K562 (cell line): ENCODE measurements around the gene EPB41L4A. TPM values are rescaled to one million over a fixed set of nuclear protein-coding genes. Genes with fewer than 3 reads are reported as not detected.

Source experiments
- ATAC-seq: fragments of 200-7000 bp; cut with Tn5 transposase; 3 replicates; pipeline ENCODE4 v1.9.1; 2020; ENCODE audit warnings: moderate library complexity
- BruUV-seq: library from RNA; stranded (reverse); fragments of 400-500 nt; replicated peaks from 2 replicates; lab custom pipeline; 2021; lab: Mats Ljungman, UMichigan
- CTCF ChIA-PET: fragments of 300-600 bp; formaldehyde crosslinking; extraction: SDS; loops from one replicate; lab custom pipeline; 2021; ENCODE audit warnings: low intra/inter-chr PET ratio; lab: Yijun Ruan, JAX
- POLR2A ChIA-PET: fragments of 300-600, 350-650 bp; sonication (Branson Sonifier 250); formaldehyde crosslinking; extraction: SDS; loops from one replicate; lab custom pipeline; 2021; ENCODE audit warnings: antibody characterized with exemption, inconsistent platforms; lab: Yijun Ruan, JAX
- DNase-seq, 4 experiments: peaks; one replicate each; pipeline versions ENCODE4 v3.0.0 to v3.0.0-alpha.2; 2011 to 2018; ENCODE audit warnings: low spot score in 3 of 4, mixed read lengths in 3 of 4; ENCODE audit errors: extremely low read depth in 1 of 4
- FAIRE-seq: peaks from 2 replicates; lab custom pipeline; 2011; peaks lifted over from hg19 to GRCh38; lab: Jason Lieb, UNC
- H2AFZ ChIP-seq: 2 replicates; pipeline ENCODE4 v1.6.0; 2011; ENCODE audit warnings: low read depth, low read length, control low read depth, inconsistent platforms
- H3K27ac ChIP-seq: fragments of 200-600 bp; 3 replicates; pipeline ENCODE4 v1.8.0; 2011; ENCODE audit warnings: low read depth, mild to moderate bottlenecking, control low read depth, inconsistent platforms, low read length, moderate library complexity, mixed read lengths; ENCODE audit errors: extremely low read depth
- H3K27me3 ChIP-seq, 2 experiments: fragments of 300-600 bp in 1 of 2; 2 replicates in 1 of 2; 3 replicates in 1 of 2; pipeline versions ENCODE4 v1.6.0 to v1.8.0; 2011; ENCODE audit warnings: inconsistent platforms in 2 of 2, low read length in 2 of 2, mild to moderate bottlenecking in 1 of 2, mixed read lengths in 1 of 2, moderate library complexity in 1 of 2; ENCODE audit not compliant: control insufficient read depth in 2 of 2, insufficient read depth in 2 of 2
- H3K36me3 ChIP-seq: fragments of 300-600 bp; 3 replicates; pipeline ENCODE4 v1.8.0; 2011; ENCODE audit warnings: mild to moderate bottlenecking, low read length, inconsistent platforms; ENCODE audit not compliant: control insufficient read depth, insufficient read depth
- H3K4me1 ChIP-seq, 2 experiments: fragments of 200-600 bp in 1 of 2; replicated peaks in 1 of 2; 2 replicates in 1 of 2; 3 replicates in 1 of 2; pipeline versions ENCODE4 v1.5.1 to v1.8.0; 2011; ENCODE audit warnings: inconsistent platforms in 2 of 2, low read length in 2 of 2, mild to moderate bottlenecking in 1 of 2, mixed read lengths in 1 of 2, moderate library complexity in 1 of 2; ENCODE audit not compliant: control insufficient read depth in 2 of 2, insufficient read depth in 2 of 2
- H3K4me2 ChIP-seq: 2 replicates; pipeline ENCODE4 v1.6.1; 2011; ENCODE audit warnings: low read length, control low read depth, inconsistent platforms, mixed read lengths; ENCODE audit not compliant: insufficient read depth
- H3K4me3 ChIP-seq: fragments of 200-600 bp; sonication (generic), shearing (Covaris generic); 2 replicates; pipeline ENCODE4 v1.5.1; 2016; ENCODE audit warnings: control low read depth, inconsistent platforms
- H3K79me2 ChIP-seq: fragments of 200-600 bp; 3 replicates; pipeline ENCODE4 v1.8.0; 2011; ENCODE audit warnings: low read length, inconsistent platforms; ENCODE audit not compliant: control insufficient read depth, insufficient read depth
- H3K9ac ChIP-seq, 2 experiments: 2 replicates each; pipeline versions ENCODE4 v1.6.0 to v1.6.1; 2011; ENCODE audit warnings: low read depth in 2 of 2, low read length in 2 of 2, control low read depth in 1 of 2, inconsistent platforms in 1 of 2, mild to moderate bottlenecking in 1 of 2, mixed read lengths in 1 of 2; ENCODE audit not compliant: insufficient read depth in 1 of 2
- H3K9me1 ChIP-seq: one replicate; pipeline ENCODE4 v1.6.0; 2011; ENCODE audit warnings: inconsistent platforms, mild to moderate bottlenecking, low read length, moderate library complexity; ENCODE audit not compliant: control insufficient read depth, insufficient read depth
- H3K9me3 ChIP-seq: replicated peaks from 2 replicates; pipeline ENCODE4 v1.5.1; 2011; ENCODE audit warnings: low read depth, low read length, inconsistent platforms; ENCODE audit not compliant: control insufficient read depth, insufficient read depth
- H4K20me1 ChIP-seq: replicated peaks from 2 replicates; pipeline ENCODE4 v1.6.1; 2011; ENCODE audit warnings: low read length, inconsistent platforms, mixed read lengths; ENCODE audit not compliant: control insufficient read depth, insufficient read depth
- ATF4 ChIP-seq: fragments of 450-650 bp; formaldehyde crosslinking; IDR thresholded peaks from 2 replicates; pipeline ENCODE4 v1.4.0; 2022; ENCODE audit warnings: mild to moderate bottlenecking, moderate library complexity
- CXXC5 ChIP-seq: fragments of 250-450 bp; sonication (Bioruptor Pico); IDR thresholded peaks from 2 replicates; pipeline ENCODE4 v1.8.0; 2022; ENCODE audit warnings: inconsistent platforms, mild to moderate bottlenecking, moderate library complexity
- DMBX1 ChIP-seq: fragments of 250-450 bp; sonication (Bioruptor Pico); IDR thresholded peaks from 2 replicates; pipeline ENCODE4 v1.8.0; 2022; ENCODE audit warnings: inconsistent platforms, mild to moderate bottlenecking, moderate library complexity, borderline replicate concordance
- FOS ChIP-seq: IDR thresholded peaks from 3 replicates; pipeline ENCODE4 v1.6.1; 2011; ENCODE audit not compliant: insufficient read length; ENCODE audit errors: extremely low read depth
- FOXK2 ChIP-seq, 2 experiments: fragments of 450-650 bp; IDR thresholded peaks in 1 of 2; conservative IDR thresholded peaks in 1 of 2; 2 replicates each; pipeline ENCODE4 v1.6.1; 2016; ENCODE audit warnings: low read depth in 2 of 2, mild to moderate bottlenecking in 1 of 2
- MAFK ChIP-seq: IDR thresholded peaks from 2 replicates; pipeline ENCODE4 v1.6.1; 2011; ENCODE audit warnings: low read length, improper control_type of control experiment
- MECOM ChIP-seq: fragments of 250-450 bp; sonication (Bioruptor Pico); IDR thresholded peaks from 2 replicates; pipeline ENCODE4 v1.8.0; 2022; ENCODE audit warnings: inconsistent platforms
- MXD1 ChIP-seq: fragments of 250-450 bp; sonication (Bioruptor Pico); IDR thresholded peaks from 2 replicates; pipeline ENCODE4 v1.8.0; 2021; ENCODE audit warnings: borderline replicate concordance, mild to moderate bottlenecking, moderate library complexity; ENCODE audit not compliant: poor library complexity, severe bottlenecking
- POLR2A ChIP-seq: fragments of 450-650 bp; conservative IDR thresholded peaks from 2 replicates; pipeline ENCODE4 v1.6.1; 2016
- POLR2AphosphoS5 ChIP-seq: IDR thresholded peaks from 2 replicates; pipeline ENCODE4 v1.6.1; 2011; ENCODE audit warnings: mild to moderate bottlenecking, low read depth, low read length, moderate library complexity; ENCODE audit not compliant: control insufficient read depth, insufficient read depth
- SMC3 ChIP-seq: conservative IDR thresholded peaks from 2 replicates; pipeline ENCODE4 v1.6.1; 2011; ENCODE audit warnings: low read depth, low read length, improper control_type of control experiment; ENCODE audit not compliant: insufficient read depth
- SREBF2 ChIP-seq: sonication (generic); formaldehyde crosslinking; IDR thresholded peaks from 2 replicates; pipeline ENCODE4 v1.4.0; 2020; ENCODE audit warnings: mild to moderate bottlenecking, missing genetic modification reagents
- ZBTB34 ChIP-seq: fragments of 250-450 bp; sonication (Bioruptor Pico); IDR thresholded peaks from 2 replicates; pipeline ENCODE4 v1.8.0; 2021; ENCODE audit warnings: mild to moderate bottlenecking, moderate library complexity
- ZNF586 ChIP-seq: fragments of 450-650 bp; formaldehyde crosslinking; conservative IDR thresholded peaks from 2 replicates; pipeline ENCODE4 v1.4.0; 2020; ENCODE audit warnings: mild to moderate bottlenecking, moderate library complexity
- WGBS: fragments of 100-300 bp; shearing (Covaris generic); methylation state at CpG from one replicate; pipeline ENCODE4 v1.1.6; 2016; ENCODE audit warnings: low coverage, mixed read lengths; ENCODE audit not compliant: insufficient coverage; ENCODE audit errors: missing lambda C conversion rate; 5-methylcytosine and 5-hydroxymethylcytosine counted together
- in situ Hi-C: fragments of 300-500 bp; cut with MboI; formaldehyde crosslinking; loops from 4 replicates; pipeline ENCODE4 v1.15.0; 2018; ENCODE audit warnings: inconsistent platforms, mixed read lengths
- intact Hi-C: fragments of 100-400 bp; cut with micrococcal nuclease; formaldehyde crosslinking; loops from 2 replicates; pipeline ENCODE4 v1.14.2; 2022
- polyA plus RNA-seq, 8 experiments: library from polyadenylated mRNA; depleted of rRNA in 4 of 8; stranded (reverse) in 5 of 8; unstranded in 3 of 8; fragments of >200 nt; fragmentation: Nextera tagmentation in 2 of 8; fragmentation: Illumina TruSeq in 1 of 8; extraction: Ambion mirVana in 2 of 8; extraction: Trizol in 1 of 8; gene quantifications; 2 replicates each; pipeline versions ENCODE4 v1.2.1 to v1.2.3, GENCODE V29; 2011 to 2014; ENCODE audit warnings: inconsistent platforms in 1 of 8, missing spikeins in 1 of 8
- total RNA-seq, 7 experiments: library from RNA; depleted of rRNA in 6 of 7; stranded (reverse); fragments of >200 nt in 6 of 7; fragmentation: Illumina TruSeq in 2 of 7; extraction: Trizol in 2 of 7; gene quantifications; 2 replicates each; pipeline versions ENCODE4 v1.2.1 to v1.2.3, GENCODE V29; 2011 to 2021; ENCODE audit warnings: low replicate concordance in 1 of 7

The EPB41L4A gene
- total and polyA plus RNA-seq, 9 of the 15 experiments (the other 6 are each of a cell fraction or from before 2014, with no cell fraction given): 0.04 to 0.35 (median 0.12) TPM; not detected in 3

GRCh38 chr5:112174959-112175594 is 244.0 kb downstream of the EPB41L4A start (continued):
- TF ChIP-seq MXD1 (no peak), MAFK (no peak), FOXK2 (conservative IDR thresholded peaks at IDR 0.05 in 1 of 2, IDR thresholded peaks at IDR 0.05 in 1 of 2; ENCODE audit: low read depth in 2 of 2) (peak in 1 of 2 experiments; percentile 39; a peak in 1 of 4 replicates), SMC3 (peak; percentile 60; the same call in 1 of the 2 replicates)

GRCh38 chr5:112165897-112166737 is 253.0 kb downstream of the EPB41L4A start:
- H3K4me2 ChIP-seq: no peak overlapping the region
- in situ Hi-C loops (no loop called here), intact Hi-C loops (no loop called here)
- peaks cover 58% of the 10 kb centered on the region for H3K36me3 ChIP-seq
- no peaks in the 10 kb centered on the region for H4K20me1 ChIP-seq
- CTCF ChIA-PET: no interaction called here
- H3K4me1 ChIP-seq: peaks cover 0 to 6% of the 10 kb centered on the region in 2 experiments; a peak in 2 of 5 replicates
- no peak overlapping the region for H3K27ac ChIP-seq
- FAIRE-seq (no peak), DNase-seq (no peak), ATAC-seq (peak; percentile 22)
- POLR2A ChIA-PET: interaction anchor here (0.6 to 1.6 kb wide), 2 partner anchors 10 to 33 kb away, joined by 3 to 5 read pairs; no protein-coding TSS in a partner anchor
- no peak overlapping the region for H3K9ac ChIP-seq
- no TSS peak for BruUV-seq
- H2AFZ ChIP-seq: no peak overlapping the region
- peaks cover 6% of the 10 kb centered on the region for H3K9me1 ChIP-seq
- WGBS: 77% methylated on average over 3 of the region's 3 CpGs
- peaks cover 21% of the 10 kb centered on the region for H3K79me2 ChIP-seq
- H3K4me3 ChIP-seq: no peak overlapping the region
- H3K27me3 ChIP-seq: no peaks in the 10 kb centered on the region
- H3K9me3 ChIP-seq: no peaks in the 10 kb centered on the region
- TF ChIP-seq POLR2A (peak; percentile 44; the same call in 1 of the 2 replicates), CXXC5 (CRISPR knock-in tag) (0 out of 2 replicates have a peak, but pooled peaks have one; percentile 24), FOXK2 (conservative IDR thresholded peaks at IDR 0.05 in 1 of 2, IDR thresholded peaks at IDR 0.05 in 1 of 2; ENCODE audit: low read depth in 2 of 2) (no peak), FOS (no peak), ZNF586 (CRISPR knock-in tag) (no peak), SREBF2 (CRISPR knock-in tag) (no peak), ZBTB34 (no peak), DMBX1 (0 out of 2 replicates have a peak, but pooled peaks have one; percentile 22), POLR2AphosphoS5 (peak; percentile 33; the same call in 1 of the 2 replicates), ATF4 (CRISPR knock-in tag) (0 out of 2 replicates have a peak, but pooled peaks have one; percentile 18), MECOM (CRISPR knock-in tag) (no peak)
